ENCODE data around the gene ATP6V0E2.

ATP6V0E2 gene

DNA sequence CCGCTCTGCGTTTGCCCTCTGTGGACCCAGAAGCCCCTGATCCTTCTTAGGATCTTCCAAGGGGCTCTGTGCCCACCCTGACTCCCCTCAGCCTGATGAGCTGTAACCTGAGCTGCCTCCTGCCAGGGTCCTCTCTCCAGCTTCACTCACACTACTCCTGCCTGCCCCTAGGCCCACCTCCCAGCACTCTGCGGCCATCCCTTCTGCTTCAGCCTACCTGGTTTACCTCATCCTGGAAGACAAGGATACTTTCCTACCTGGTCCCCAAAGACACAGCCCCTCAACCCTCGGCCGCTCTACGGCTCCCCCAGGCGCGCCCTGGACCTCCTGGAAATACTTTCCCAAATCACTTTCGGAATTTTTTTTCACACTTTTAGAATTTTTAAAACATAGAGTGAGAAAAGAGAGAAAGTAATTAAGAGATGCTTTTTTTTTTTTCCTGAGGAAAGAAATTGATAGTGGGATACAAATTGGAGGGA is 42.0 kb upstream of the ATP6V0E2 start:
- peaks cover 19% of the 10 kb centered on the region for H3K27me3 ChIP-seq
- H3K4me3 ChIP-seq (ENCODE audit: low read depth in 1 of 2, low read length in 1 of 2): no peak overlapping the region
- TF ChIP-seq, protein P1, sequence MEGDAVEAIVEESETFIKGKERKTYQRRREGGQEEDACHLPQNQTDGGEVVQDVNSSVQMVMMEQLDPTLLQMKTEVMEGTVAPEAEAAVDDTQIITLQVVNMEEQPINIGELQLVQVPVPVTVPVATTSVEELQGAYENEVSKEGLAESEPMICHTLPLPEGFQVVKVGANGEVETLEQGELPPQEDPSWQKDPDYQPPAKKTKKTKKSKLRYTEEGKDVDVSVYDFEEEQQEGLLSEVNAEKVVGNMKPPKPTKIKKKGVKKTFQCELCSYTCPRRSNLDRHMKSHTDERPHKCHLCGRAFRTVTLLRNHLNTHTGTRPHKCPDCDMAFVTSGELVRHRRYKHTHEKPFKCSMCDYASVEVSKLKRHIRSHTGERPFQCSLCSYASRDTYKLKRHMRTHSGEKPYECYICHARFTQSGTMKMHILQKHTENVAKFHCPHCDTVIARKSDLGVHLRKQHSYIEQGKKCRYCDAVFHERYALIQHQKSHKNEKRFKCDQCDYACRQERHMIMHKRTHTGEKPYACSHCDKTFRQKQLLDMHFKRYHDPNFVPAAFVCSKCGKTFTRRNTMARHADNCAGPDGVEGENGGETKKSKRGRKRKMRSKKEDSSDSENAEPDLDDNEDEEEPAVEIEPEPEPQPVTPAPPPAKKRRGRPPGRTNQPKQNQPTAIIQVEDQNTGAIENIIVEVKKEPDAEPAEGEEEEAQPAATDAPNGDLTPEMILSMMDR (IDR thresholded peaks at IDR 0.05): no peak

DNA sequence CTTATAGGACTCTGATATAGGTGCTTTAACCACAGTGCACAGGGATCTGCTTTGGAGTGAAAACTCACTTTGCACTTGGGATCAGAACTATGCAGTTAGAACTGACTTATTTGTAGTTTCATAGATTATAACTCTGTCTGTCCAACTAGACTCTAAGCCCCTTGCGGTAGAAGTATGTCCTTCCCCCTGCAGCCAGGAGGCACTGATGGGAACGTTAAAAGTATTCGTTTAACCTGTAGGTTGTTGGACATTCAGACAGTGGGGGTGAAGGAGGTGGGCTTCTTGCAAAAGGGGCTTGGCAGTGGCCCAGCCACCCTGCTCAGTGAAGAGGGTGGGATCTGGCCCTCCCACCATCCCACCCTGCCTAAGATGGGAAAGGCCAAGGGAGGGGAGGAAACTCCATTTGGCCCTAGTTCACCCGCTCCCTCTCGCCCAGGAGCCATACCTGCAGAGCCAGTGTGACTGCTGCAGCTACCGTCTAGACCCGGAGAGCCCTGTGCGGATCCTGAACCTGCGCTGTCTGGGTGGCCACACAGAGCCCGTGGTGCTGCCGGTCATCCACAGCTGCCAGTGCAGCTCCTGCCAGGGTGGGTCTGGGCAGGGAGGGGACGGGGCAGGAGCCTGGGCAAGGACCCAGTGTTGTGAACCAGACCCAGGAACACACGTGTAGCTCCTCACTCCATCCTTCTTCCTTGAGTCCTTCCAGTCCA is 41.3 kb upstream of the ATP6V0E2 start:
- Histone ChIP-seq H3K4me3 (ENCODE audit: low read depth in 1 of 2, low read length in 1 of 2) (no peak overlapping the region), H3K9me3 (no peaks in the 10 kb centered on the region), H3K27me3 (peaks cover 19% of the 10 kb centered on the region), H3K4me1 (ENCODE audit: control insufficient read depth in 1 of 2, insufficient read depth in 1 of 2, low read depth in 1 of 2, low read length in 1 of 2) (no peaks in the 10 kb centered on the region), H3K27ac (no peak overlapping the region), H3K36me3 (no peaks in the 10 kb centered on the region)
- TF ChIP-seq, protein P1 (IDR thresholded peaks at IDR 0.05): no peak

More for the DNA sequence above, 42.0 kb upstream of the ATP6V0E2 start:
- H3K9me3 ChIP-seq: no peaks in the 10 kb centered on the region
- no peaks in the 10 kb centered on the region for H3K4me1 ChIP-seq (ENCODE audit: control insufficient read depth in 1 of 2, insufficient read depth in 1 of 2, low read depth in 1 of 2, low read length in 1 of 2)
- no peaks in the 10 kb centered on the region for H3K36me3 ChIP-seq
- no peak overlapping the region for H3K27ac ChIP-seq

DNA sequence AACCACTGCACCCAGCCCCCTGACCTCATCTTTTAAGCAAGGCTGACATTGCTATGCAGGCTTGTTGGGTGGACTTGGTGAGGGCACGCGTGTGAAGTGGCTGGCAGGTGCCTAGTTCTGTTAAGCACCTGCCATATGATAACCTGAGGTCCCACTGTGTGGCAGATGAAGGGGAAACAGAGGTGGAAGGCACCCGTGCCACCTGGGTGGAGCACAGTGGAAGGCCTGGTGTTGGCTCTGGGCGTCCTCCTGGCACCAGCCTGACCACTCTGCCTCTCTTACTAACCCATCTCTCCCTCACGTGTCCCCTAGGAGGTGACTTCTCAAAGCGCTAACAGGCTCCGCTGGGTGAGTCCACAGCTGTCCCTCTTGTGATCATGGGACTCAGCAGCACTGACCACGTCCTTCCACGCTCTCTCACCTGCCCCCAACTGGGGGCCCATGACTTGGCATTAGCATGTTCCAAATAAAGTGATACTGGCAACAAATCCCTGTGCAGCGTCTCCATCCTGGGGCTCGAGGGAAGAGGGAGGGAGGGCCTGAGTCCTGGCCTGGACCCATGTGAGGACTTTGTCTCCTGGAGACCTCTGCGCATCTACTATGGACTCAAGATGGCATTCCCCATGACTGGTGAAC is 40.2 kb upstream of the ATP6V0E2 start:
- Histone ChIP-seq H3K9me3 (no peaks in the 10 kb centered on the region), H3K36me3 (no peaks in the 10 kb centered on the region), H3K27ac (no peak overlapping the region), H3K27me3 (peaks cover 19% of the 10 kb centered on the region), H3K4me3 (ENCODE audit: low read depth in 1 of 2, low read length in 1 of 2) (no peak overlapping the region), H3K4me1 (ENCODE audit: control insufficient read depth in 1 of 2, insufficient read depth in 1 of 2, low read depth in 1 of 2, low read length in 1 of 2) (peaks cover under 1 to 5% of the 10 kb centered on the region in 2 experiments)
- TF ChIP-seq, protein P1 (IDR thresholded peaks at IDR 0.05): no peak

DNA sequence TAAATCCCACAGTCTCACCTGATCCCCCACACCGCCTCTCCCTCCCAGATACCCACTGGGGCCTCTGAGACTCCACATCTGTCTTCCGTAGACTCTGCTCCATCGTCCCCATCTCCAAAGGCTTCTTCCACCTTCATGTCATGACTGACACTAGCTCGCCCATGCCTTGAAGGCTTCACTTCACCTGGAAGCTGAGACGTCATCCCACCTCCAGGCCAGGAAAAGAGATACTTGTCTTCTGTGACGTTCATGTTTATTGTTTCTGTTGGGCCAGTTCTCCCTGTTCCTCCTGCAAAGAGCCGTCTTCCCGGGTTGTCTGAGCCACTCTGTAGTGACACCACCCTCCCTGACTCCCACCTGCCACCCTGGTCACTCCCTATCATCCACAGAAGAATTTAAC is 39.2 kb upstream of the ATP6V0E2 start:
- Histone ChIP-seq H3K4me3 (ENCODE audit: low read depth in 1 of 2, low read length in 1 of 2) (no peak overlapping the region), H3K27ac (no peak overlapping the region), H3K36me3 (no peaks in the 10 kb centered on the region), H3K9me3 (no peaks in the 10 kb centered on the region), H3K27me3 (peaks cover 19% of the 10 kb centered on the region), H3K4me1 (ENCODE audit: control insufficient read depth in 1 of 2, insufficient read depth in 1 of 2, low read depth in 1 of 2, low read length in 1 of 2) (peaks cover 6 to 11% of the 10 kb centered on the region in 2 experiments)
- TF ChIP-seq, protein P1 (IDR thresholded peaks at IDR 0.05): no peak

DNA sequence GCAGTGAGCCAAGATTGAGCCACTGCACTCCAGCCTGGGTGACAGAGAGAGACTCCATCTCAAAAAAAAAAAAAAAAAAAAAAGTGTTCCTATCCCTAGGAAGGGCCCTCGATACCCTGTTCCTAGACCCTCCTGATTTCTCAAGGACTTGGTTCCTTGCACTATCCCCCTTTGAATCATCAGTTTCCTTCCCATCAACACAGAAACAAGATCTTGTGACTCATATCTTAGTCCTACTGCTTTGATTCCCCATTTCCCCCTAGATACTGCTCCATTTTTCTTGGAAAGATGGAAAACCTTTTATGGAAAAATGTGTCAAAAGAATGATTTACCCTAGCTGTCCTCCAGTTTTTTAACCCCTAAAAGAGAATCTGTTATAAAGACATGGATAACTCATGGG is 37.3 kb upstream of the ATP6V0E2 start:
- peaks cover 12% of the 10 kb centered on the region for H3K27me3 ChIP-seq
- H3K4me1 ChIP-seq (ENCODE audit: control insufficient read depth in 1 of 2, insufficient read depth in 1 of 2, low read depth in 1 of 2, low read length in 1 of 2): peaks cover 6 to 11% of the 10 kb centered on the region in 2 experiments
- no peaks in the 10 kb centered on the region for H3K36me3 ChIP-seq
- no peak overlapping the region for H3K27ac ChIP-seq
- H3K9me3 ChIP-seq: no peaks in the 10 kb centered on the region
- H3K4me3 ChIP-seq (ENCODE audit: low read depth in 1 of 2, low read length in 1 of 2): no peak overlapping the region
- TF ChIP-seq, protein P1 (IDR thresholded peaks at IDR 0.05): no peak
